H9 (cell line): ENCODE results near the gene HAUS7. TPM values are rescaled to one million over a fixed set of nuclear protein-coding genes. Genes with fewer than 3 reads are reported as not detected.

ENCODE experiments used
- DNase-seq: peaks from one replicate; pipeline ENCODE4 v3.0.0-alpha.2; 2017
- H2AFZ ChIP-seq: one replicate; pipeline ENCODE4 v1.6.1; 2013; ENCODE audit warnings: mild to moderate bottlenecking, low read length, control low read depth, moderate library complexity
- H2AK5ac ChIP-seq: 2 replicates; pipeline ENCODE4 v1.6.1; 2013; ENCODE audit warnings: low read length, control low read depth, mixed read lengths; ENCODE audit not compliant: insufficient read length
- H2BK120ac ChIP-seq: one replicate; pipeline ENCODE4 v1.6.1; 2013; ENCODE audit warnings: low read depth, mild to moderate bottlenecking, low read length, control low read depth, inconsistent platforms; ENCODE audit not compliant: poor library complexity, severe bottlenecking
- H2BK12ac ChIP-seq: 2 replicates; pipeline ENCODE4 v1.6.1; 2013; ENCODE audit warnings: low read length, control low read depth, mixed read lengths, low read depth; ENCODE audit not compliant: insufficient read length
- H2BK15ac ChIP-seq: 2 replicates; pipeline ENCODE4 v1.6.1; 2013; ENCODE audit warnings: low read depth, low read length, control low read depth
- H2BK20ac ChIP-seq: one replicate; pipeline ENCODE4 v1.6.1; 2013; ENCODE audit warnings: low read depth, mild to moderate bottlenecking, low read length, control low read depth, inconsistent platforms; ENCODE audit not compliant: poor library complexity, severe bottlenecking
- H2BK5ac ChIP-seq: 2 replicates; pipeline ENCODE4 v1.6.1; 2013; ENCODE audit warnings: low read length, control low read depth, mixed read lengths; ENCODE audit not compliant: insufficient read length
- H3K14ac ChIP-seq: 2 replicates; pipeline ENCODE4 v1.6.1; 2013; ENCODE audit warnings: low read length, control low read depth; ENCODE audit not compliant: insufficient read depth
- H3K18ac ChIP-seq: 2 replicates; pipeline ENCODE4 v1.6.1; 2013; ENCODE audit warnings: low read depth, mild to moderate bottlenecking, mixed read lengths, low read length, control low read depth; ENCODE audit not compliant: insufficient read length
- H3K23ac ChIP-seq: 2 replicates; pipeline ENCODE4 v1.6.1; 2013; ENCODE audit warnings: low read length, control low read depth, mixed read lengths, low read depth; ENCODE audit not compliant: insufficient read length
- H3K23me2 ChIP-seq: 2 replicates; pipeline ENCODE4 v1.6.1; 2013; ENCODE audit warnings: low read depth, mild to moderate bottlenecking, mixed read lengths, low read length, control low read depth; ENCODE audit not compliant: insufficient read length, poor library complexity, severe bottlenecking
- H3K27ac ChIP-seq: 2 replicates; pipeline ENCODE4 v1.5.1; 2013; ENCODE audit warnings: low read length, control low read depth, mixed read lengths, low read depth; ENCODE audit not compliant: insufficient read length
- H3K27me3 ChIP-seq: 2 replicates; pipeline ENCODE4 v1.6.1; 2013; ENCODE audit warnings: low read length, control low read depth, inconsistent platforms; ENCODE audit not compliant: insufficient read depth
- H3K4ac ChIP-seq: 2 replicates; pipeline ENCODE4 v1.6.1; 2013; ENCODE audit warnings: low read depth, mild to moderate bottlenecking, control low read depth, inconsistent platforms, low read length, moderate library complexity
- H3K4me1 ChIP-seq: 2 replicates; pipeline ENCODE4 v1.6.1; 2013; ENCODE audit warnings: low read length, control low read depth, inconsistent platforms; ENCODE audit not compliant: insufficient read depth
- H3K4me2 ChIP-seq: 2 replicates; pipeline ENCODE4 v1.6.1; 2013; ENCODE audit warnings: low read length, control low read depth, mixed read lengths; ENCODE audit not compliant: insufficient read length, insufficient read depth
- H3K56ac ChIP-seq: 2 replicates; pipeline ENCODE4 v1.6.1; 2013; ENCODE audit warnings: low read depth, mild to moderate bottlenecking, mixed read lengths, low read length, control low read depth; ENCODE audit not compliant: insufficient read length
- H3K79me1 ChIP-seq: 2 replicates; pipeline ENCODE4 v1.6.1; 2013; ENCODE audit warnings: low read depth, mild to moderate bottlenecking, moderate library complexity, low read length, control low read depth, inconsistent platforms; ENCODE audit not compliant: insufficient read depth, poor library complexity, severe bottlenecking
- H3K79me2 ChIP-seq: 2 replicates; pipeline ENCODE4 v1.6.1; 2013; ENCODE audit warnings: low read length, control low read depth, inconsistent platforms; ENCODE audit not compliant: insufficient read depth
- H3K9ac ChIP-seq: 2 replicates; pipeline ENCODE4 v1.6.1; 2013; ENCODE audit warnings: low read length, control low read depth, mixed read lengths; ENCODE audit not compliant: insufficient read length; ENCODE audit errors: extremely low read depth
- H3K9me3 ChIP-seq: one replicate; pipeline ENCODE4 v1.6.1; 2013; ENCODE audit warnings: low read depth, low read length, inconsistent platforms; ENCODE audit not compliant: control insufficient read depth
- H3T11ph ChIP-seq: one replicate; pipeline ENCODE4 v1.6.1; 2013; ENCODE audit warnings: mild to moderate bottlenecking, low read length, control low read depth, inconsistent platforms
- H4K20me1 ChIP-seq: one replicate; pipeline ENCODE4 v1.6.1; 2013; ENCODE audit not compliant: control insufficient read depth, insufficient read length, insufficient read depth
- H4K5ac ChIP-seq: 2 replicates; pipeline ENCODE4 v1.6.1; 2013; ENCODE audit warnings: low read depth, mild to moderate bottlenecking, mixed read lengths, low read length, control low read depth; ENCODE audit not compliant: insufficient read length
- H4K8ac ChIP-seq: replicated peaks from 2 replicates; pipeline ENCODE4 v1.6.1; 2013; ENCODE audit warnings: low read length, control low read depth, mixed read lengths, low read depth; ENCODE audit not compliant: insufficient read length
- H4K91ac ChIP-seq: 2 replicates; pipeline ENCODE4 v1.6.1; 2013; ENCODE audit warnings: low read depth, mild to moderate bottlenecking, moderate library complexity, mixed read lengths, low read length, control low read depth; ENCODE audit not compliant: insufficient read length
- H3K27ac Mint-ChIP-seq, 3 experiments: 2 replicates in 2 of 3; 3 replicates in 1 of 3; pipeline ENCODE4 v1.8.0; 2020 to 2021; ENCODE audit warnings: mixed read lengths in 3 of 3, mild to moderate bottlenecking in 1 of 3, moderate library complexity in 1 of 3
- H3K27me3 Mint-ChIP-seq: 2 replicates; pipeline ENCODE4 v1.8.0; 2021; ENCODE audit warnings: low read depth, mild to moderate bottlenecking, moderate library complexity, mixed read lengths
- H3K36me3 Mint-ChIP-seq, 3 experiments: 2 replicates in 2 of 3; 3 replicates in 1 of 3; pipeline ENCODE4 v1.8.0; 2020 to 2021; ENCODE audit warnings: low read depth in 3 of 3, mixed read lengths in 3 of 3; ENCODE audit not compliant: insufficient read depth in 1 of 3
- H3K4me1 Mint-ChIP-seq, 2 experiments: 2 replicates each; pipeline ENCODE4 v1.8.0; 2020; ENCODE audit warnings: mixed read lengths in 2 of 2
- H3K4me3 Mint-ChIP-seq, 2 experiments: 2 replicates in 1 of 2; 3 replicates in 1 of 2; pipeline ENCODE4 v1.8.0; 2020 to 2021; ENCODE audit warnings: mild to moderate bottlenecking in 2 of 2, mixed read lengths in 2 of 2, moderate library complexity in 1 of 2
- H3K9me3 Mint-ChIP-seq, 2 experiments: 2 replicates in 1 of 2; 3 replicates in 1 of 2; pipeline ENCODE4 v1.8.0; 2020; ENCODE audit warnings: mild to moderate bottlenecking in 2 of 2, mixed read lengths in 2 of 2, moderate library complexity in 1 of 2
- WGBS: extraction: QIAGEN DNeasy Blood & Tissue Kit; methylation state at CpG from one replicate; pipeline ENCODE4 v1.1.7; 2013; ENCODE audit warnings: missing lambda C conversion rate, low lambda C conversion rate, mixed read lengths; ENCODE audit not compliant: insufficient read length; ENCODE audit errors: extremely low coverage; 5-methylcytosine and 5-hydroxymethylcytosine counted together
- total RNA-seq: library from RNA; stranded (reverse); gene quantifications from 2 replicates; pipeline ENCODE4 v1.2.1, GENCODE V29; 2021
- TF ChIP-seq, protein P1 (sequence below): fragments of 200-600 bp; sonication (generic); conservative IDR thresholded peaks from 3 replicates; pipeline ENCODE4 v1.8.0; 2021; ENCODE audit warnings: antibody characterized with exemption, mild to moderate bottlenecking

The HAUS7 gene
- total RNA-seq, 1 experiment from 2014 or later: 45.3 TPM

GRCh38 chrX:153510383-153510782, 40.0 kb upstream of the HAUS7 start:
- no peaks in the 10 kb centered on the region for H3K36me3 Mint-ChIP-seq
- Histone ChIP-seq H3K27ac (no peak overlapping the region), H2AK5ac (no peak overlapping the region), H4K91ac (no peak overlapping the region), H3K4ac (no peak overlapping the region), H3K79me2 (no peaks in the 10 kb centered on the region), H3K4me1 (no peaks in the 10 kb centered on the region), H2BK15ac (no peak overlapping the region), H3K23ac (no peak overlapping the region), H2BK20ac (no peak overlapping the region), H2AFZ (no peak overlapping the region), H3T11ph (no peak overlapping the region), H3K14ac (no peak overlapping the region), H4K8ac (no peak overlapping the region), H3K9me3 (peaks cover 24% of the 10 kb centered on the region), H2BK5ac (no peak overlapping the region), H3K23me2 (no peaks in the 10 kb centered on the region), H3K56ac (no peak overlapping the region), H4K20me1 (peaks cover 2% of the 10 kb centered on the region), H3K4me2 (no peak overlapping the region), H3K9ac (no peak overlapping the region), H3K18ac (no peak overlapping the region), H3K27me3 (no peaks in the 10 kb centered on the region; the same call in 1 of the 2 replicates), H2BK12ac (no peak overlapping the region), H2BK120ac (no peak overlapping the region), H4K5ac (no peak overlapping the region), H3K79me1 (no peaks in the 10 kb centered on the region)
- TF ChIP-seq, protein P1, sequence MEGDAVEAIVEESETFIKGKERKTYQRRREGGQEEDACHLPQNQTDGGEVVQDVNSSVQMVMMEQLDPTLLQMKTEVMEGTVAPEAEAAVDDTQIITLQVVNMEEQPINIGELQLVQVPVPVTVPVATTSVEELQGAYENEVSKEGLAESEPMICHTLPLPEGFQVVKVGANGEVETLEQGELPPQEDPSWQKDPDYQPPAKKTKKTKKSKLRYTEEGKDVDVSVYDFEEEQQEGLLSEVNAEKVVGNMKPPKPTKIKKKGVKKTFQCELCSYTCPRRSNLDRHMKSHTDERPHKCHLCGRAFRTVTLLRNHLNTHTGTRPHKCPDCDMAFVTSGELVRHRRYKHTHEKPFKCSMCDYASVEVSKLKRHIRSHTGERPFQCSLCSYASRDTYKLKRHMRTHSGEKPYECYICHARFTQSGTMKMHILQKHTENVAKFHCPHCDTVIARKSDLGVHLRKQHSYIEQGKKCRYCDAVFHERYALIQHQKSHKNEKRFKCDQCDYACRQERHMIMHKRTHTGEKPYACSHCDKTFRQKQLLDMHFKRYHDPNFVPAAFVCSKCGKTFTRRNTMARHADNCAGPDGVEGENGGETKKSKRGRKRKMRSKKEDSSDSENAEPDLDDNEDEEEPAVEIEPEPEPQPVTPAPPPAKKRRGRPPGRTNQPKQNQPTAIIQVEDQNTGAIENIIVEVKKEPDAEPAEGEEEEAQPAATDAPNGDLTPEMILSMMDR: no peak
- no CpG with 5 or more reads among the region's 11 CpGs for WGBS
- peaks cover 54 to 57% of the 10 kb centered on the region in 2 experiments for H3K9me3 Mint-ChIP-seq
- no peak overlapping the region for H3K4me3 Mint-ChIP-seq
- no peak overlapping the region for H3K27ac Mint-ChIP-seq
- DNase-seq: no peak
- peaks cover 9% of the 10 kb centered on the region for H3K27me3 Mint-ChIP-seq
- peaks cover 2 to 6% of the 10 kb centered on the region in 2 experiments; a peak in 2 of 4 replicates for H3K4me1 Mint-ChIP-seq
